Measurements from ENCODE around the gene ANKS3.
A peak's percentile ranks its signal among the peaks of the same experiment; 100 is the strongest.

The ANKS3 gene

DNA sequence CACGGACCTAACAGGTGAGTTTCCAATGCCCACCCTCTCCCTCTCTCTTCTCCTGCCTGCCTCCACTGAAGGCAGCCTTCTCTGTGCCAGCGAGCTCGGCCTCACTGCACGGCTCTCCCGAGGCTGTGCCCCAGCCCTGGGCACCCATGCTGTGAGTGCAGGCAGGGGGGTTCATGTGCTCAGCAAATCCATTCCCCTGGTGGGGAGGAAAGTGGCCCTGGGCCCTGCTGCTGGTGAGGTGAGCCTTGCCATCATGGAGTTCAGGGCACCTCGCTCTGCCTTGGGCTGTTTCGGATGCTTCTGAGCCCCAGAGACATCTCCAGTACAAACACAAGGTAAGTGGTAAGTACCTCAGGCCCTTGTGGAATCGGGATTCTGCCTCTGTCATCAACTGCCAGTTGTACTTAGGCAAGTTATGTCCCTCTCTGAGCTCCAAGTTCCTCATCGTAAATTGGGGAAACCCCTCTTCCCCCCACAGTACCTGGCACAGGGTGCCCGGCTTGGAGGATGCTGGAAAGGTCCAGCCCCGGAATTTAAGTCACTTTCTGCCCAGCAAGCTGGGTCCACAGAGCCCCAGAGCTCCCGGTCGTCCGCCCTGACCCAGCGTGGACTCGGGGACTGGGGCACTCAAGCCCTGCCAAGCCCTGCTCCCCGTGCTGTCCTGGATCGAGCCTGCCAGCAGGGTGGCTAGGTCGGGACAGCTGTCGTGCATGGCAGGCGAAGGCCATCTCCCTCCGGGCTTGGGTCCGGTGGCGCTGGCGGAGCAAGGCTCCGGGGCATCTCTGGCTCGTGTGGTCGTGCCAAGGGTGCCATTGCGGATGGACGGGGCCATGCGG lies 41.4 kb downstream of the ANKS3 start:
- CTCF ChIA-PET: interaction anchor here (0.7 to 2.7 kb wide), 2 partner anchors 10 to 32 kb away, joined by 5 to 9 read pairs; no protein-coding TSS in a partner anchor
- Mint-ChIP-seq H3K27ac (peak overlapping the region; percentile 88), H3K9me3 (no peaks in the 10 kb centered on the region), H3K4me1 (peaks cover 16% of the 10 kb centered on the region), H3K36me3 (peaks cover 9% of the 10 kb centered on the region), H3K4me3 (peak overlapping the region; percentile 81), H3K27me3 (no peaks in the 10 kb centered on the region)
- no peak for DNase-seq

DNA sequence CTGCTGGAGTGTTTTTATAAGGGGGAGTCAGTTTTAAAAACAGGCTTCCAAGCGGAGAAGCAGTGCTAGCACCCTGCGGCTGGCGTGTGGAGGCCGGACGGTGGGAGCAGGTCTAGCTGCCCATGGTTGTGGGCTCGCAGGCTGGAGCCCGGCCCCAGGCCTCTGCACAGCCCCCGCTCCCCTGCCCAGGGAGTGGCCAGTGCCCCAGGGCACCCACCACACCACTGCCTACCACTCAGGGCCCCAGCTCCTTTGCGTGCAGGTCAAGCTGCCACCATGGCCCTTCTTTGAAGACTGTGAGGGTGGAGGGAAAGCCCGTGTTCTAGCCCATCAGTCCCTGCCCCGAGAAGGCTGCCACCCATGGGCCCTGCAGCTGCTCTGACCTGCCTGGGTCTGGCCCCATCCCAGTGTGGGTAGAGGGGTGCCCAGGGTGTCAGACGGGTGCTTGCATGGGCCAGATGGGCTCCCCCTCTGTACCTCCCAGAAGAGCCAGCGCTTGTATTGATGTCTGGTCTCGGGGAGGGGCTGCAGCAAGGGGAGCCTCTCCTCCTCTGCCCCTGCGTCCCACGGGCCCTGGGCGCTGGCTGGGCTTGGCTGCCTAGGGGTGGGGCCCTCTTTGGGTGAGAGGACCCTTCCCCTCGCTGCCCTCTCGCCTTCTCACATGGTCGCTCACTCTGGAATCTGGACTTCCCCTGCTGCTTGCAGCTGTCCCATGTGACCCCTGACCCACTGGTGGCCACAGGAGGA lies 42.2 kb downstream of the ANKS3 start:
- no peak overlapping the region for H3K27ac Mint-ChIP-seq
- peak; percentile 22 for DNase-seq
- CTCF ChIA-PET: interaction anchor here (0.7 to 2.7 kb wide), 3 partner anchors 9 to 41 kb away, joined by 4 to 9 read pairs (median 5); no protein-coding TSS in a partner anchor
- peak overlapping the region; percentile 18 for H3K4me3 Mint-ChIP-seq
- H3K27me3 Mint-ChIP-seq: no peaks in the 10 kb centered on the region
- peaks cover 10% of the 10 kb centered on the region for H3K36me3 Mint-ChIP-seq
- H3K4me1 Mint-ChIP-seq: peaks cover 16% of the 10 kb centered on the region
- no peaks in the 10 kb centered on the region for H3K9me3 Mint-ChIP-seq

DNA sequence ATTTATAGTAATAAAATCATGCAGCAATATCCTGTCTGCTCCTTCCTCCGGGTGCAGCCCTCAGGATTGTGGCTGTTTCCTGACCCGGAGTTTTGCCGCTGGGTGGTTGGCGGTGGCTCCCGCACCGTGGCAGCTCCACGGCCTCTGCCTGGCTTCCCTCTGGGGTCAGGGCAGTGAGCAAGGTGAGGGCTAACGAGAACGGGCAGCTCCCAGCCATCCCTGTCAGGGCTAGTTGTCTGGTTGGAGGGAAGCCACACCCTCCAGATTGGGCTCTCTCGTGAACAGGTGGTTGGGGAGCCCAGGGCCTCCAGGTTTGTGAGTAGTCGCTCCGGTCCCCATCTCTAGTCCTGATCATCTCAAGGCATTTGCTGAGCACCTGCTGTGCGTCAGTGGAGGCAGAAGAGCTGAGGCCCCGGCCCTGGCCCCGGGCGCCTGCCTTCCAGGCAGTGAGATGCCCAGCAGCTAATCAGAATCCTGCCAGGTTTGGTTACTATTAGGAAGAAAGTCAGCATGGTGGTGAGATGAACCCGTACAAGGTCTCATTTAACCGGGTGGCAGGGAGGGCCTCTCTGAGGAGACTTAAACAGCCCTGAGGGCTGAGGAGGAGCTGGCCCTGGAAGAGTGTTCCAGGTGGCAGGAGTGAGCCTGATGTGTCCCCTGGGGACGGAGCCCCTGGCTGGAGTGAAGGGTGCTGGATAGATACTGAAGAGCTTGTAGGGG lies 43.0 kb downstream of the ANKS3 start:
- H3K4me1 Mint-ChIP-seq: peaks cover 16% of the 10 kb centered on the region
- H3K9me3 Mint-ChIP-seq: no peaks in the 10 kb centered on the region
- H3K4me3 Mint-ChIP-seq: peak overlapping the region; percentile 7
- H3K27me3 Mint-ChIP-seq: no peaks in the 10 kb centered on the region
- no peak overlapping the region for H3K27ac Mint-ChIP-seq
- peak; percentile 18 for DNase-seq
- H3K36me3 Mint-ChIP-seq: peaks cover 11% of the 10 kb centered on the region
- CTCF ChIA-PET: interaction anchor here (1.4 to 2.7 kb wide), 2 partner anchors 8 to 41 kb away, joined by 4 to 9 read pairs; no protein-coding TSS in a partner anchor

DNA sequence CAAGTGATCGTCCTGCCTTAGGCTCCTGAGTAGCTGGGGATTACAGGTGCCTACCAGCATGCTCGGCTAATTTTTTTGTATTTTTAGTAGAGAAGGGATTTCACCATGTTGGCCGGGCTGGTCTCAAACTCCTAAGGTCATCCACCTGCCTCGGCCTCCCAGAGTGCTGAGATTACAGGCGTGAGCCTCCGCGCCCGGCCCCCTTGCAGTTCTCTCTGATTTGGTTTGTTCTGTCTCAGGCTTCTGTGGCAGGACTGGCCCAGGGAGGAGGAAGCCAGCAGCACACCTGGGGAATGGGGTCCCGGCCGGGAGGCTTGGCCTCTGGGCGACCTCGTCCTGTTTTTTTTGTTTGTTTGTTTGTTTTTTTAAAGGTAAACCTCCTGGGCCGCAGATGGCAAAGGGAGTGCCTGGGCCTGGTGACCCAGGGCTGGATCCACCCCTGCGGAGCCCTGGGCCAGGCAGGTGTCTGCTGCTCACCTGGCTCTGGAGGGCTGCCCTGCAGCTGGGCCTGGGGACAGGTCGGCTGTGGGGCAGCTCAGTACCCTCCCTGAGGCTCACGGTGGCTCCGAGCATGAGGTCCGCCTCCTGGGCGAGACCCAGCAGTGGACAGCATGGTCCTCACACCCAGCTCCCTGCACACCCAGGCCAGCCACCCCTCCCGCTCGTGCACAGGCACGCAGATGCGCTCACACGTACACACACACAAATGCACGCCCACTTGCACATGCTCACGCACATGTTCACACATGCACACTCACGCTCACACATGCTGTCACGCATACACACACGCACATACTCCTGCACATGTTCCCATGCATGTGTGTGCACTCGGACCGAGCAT lies 44.0 kb downstream of the ANKS3 start:
- CTCF ChIA-PET: interaction anchor here (1.4 kb wide), 1 partner anchor 40 kb away, joined by 4 read pairs; no protein-coding TSS in a partner anchor
- Mint-ChIP-seq H3K36me3 (peaks cover 10% of the 10 kb centered on the region), H3K4me3 (no peak overlapping the region), H3K4me1 (peaks cover 10% of the 10 kb centered on the region), H3K27ac (no peak overlapping the region), H3K27me3 (no peaks in the 10 kb centered on the region), H3K9me3 (no peaks in the 10 kb centered on the region)
- no peak for DNase-seq

DNA sequence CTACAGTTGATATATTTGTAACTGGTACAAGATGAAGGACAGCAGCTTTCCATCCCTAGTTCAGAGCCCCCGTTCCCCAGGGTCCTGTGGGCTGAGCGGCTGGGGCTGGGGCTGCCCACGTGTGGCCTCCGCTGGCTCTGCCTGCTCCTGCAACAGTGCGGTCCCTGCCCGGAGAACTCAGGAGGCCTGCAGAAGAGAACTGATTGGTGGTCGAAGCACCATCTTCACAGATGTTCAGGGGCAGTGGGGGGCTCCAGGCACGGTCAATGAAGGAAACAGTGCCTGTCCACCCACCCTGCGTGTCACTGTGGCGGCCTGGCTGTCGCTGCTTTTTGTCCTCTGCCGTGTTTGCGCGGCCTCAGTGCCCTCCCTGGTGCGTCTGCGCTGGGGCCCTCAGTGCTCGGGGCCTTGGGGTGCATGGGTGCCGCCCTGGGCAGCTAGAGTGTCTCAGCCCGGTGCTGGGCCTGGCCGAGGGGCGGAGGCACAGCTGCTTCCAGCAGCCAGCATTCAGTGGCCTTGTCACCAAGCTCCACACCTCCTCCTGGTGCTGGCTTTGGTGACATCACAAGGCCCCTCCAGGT lies 44.9 kb downstream of the ANKS3 start:
- H3K9me3 Mint-ChIP-seq: no peaks in the 10 kb centered on the region
- CTCF ChIA-PET: no interaction called here
- DNase-seq: no peak

DNA sequence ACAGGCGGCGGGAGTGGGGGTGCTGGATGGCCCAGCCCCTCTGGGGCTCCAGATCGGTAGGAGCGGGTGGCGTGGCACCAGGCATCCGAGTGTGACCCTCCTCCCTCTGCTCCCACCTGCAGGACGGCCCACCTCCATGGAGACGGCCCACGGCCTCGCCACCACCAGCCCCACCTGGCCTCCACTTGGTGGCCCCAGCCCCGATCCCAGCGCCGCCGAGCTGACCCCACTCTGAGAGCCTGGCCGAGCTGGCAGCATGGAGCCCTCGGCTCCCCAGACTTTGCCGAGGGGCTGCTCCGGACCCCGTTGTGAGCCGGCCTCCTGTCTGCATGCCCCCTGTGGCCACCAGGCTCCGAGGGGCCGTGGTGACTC lies 45.4 kb downstream of the ANKS3 start:
- CTCF ChIA-PET: no interaction called here

More for the DNA sequence above, 44.9 kb downstream of the ANKS3 start:
- no peaks in the 10 kb centered on the region for H3K27me3 Mint-ChIP-seq
- no peak overlapping the region for H3K4me3 Mint-ChIP-seq
- no peak overlapping the region for H3K27ac Mint-ChIP-seq
- peaks cover 13% of the 10 kb centered on the region for H3K36me3 Mint-ChIP-seq
- H3K4me1 Mint-ChIP-seq: peaks cover 9% of the 10 kb centered on the region

DNA sequence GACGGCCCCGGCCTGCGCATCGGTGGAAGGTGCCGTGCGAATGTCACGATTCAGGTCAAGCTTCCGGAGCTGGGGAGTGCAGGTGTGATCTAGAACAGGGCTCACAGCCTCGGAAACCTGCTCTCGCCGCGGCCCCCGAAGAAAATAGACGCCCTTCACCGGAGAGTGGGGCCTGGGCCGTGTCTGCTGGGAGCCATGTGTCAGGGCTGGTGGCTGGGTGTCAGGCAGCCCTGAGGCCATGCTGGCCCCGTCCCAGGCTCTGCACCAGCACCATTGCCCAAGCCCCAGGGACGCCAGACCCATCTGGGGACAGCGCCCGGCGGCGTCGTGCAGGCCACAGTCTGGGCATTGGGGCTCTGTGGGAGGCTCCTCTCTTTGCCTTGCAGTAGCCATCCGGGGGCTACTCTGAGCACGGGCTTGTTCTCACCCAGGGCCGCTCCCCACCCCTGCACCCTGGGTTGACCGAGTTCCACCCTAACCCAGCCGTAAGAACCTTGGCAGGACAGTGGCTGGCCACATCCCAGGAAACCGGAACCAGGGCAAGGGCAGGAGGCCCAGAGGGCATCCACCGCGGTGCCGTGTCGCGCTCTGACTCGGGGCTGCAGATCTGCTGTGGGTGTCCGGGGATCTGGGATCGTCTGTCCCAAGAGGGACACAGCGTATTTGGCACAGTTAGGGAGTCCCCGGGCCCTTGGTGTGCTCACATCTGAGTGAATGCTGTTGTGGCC lies 46.0 kb downstream of the ANKS3 start:
- Mint-ChIP-seq H3K9me3 (no peaks in the 10 kb centered on the region), H3K27ac (no peak overlapping the region), H3K27me3 (no peaks in the 10 kb centered on the region), H3K4me1 (peaks cover 7% of the 10 kb centered on the region), H3K36me3 (peaks cover 13% of the 10 kb centered on the region), H3K4me3 (no peak overlapping the region)
- CTCF ChIA-PET: no interaction called here
- no peak for DNase-seq

More for the DNA sequence above, 45.4 kb downstream of the ANKS3 start:
- no peak for DNase-seq
- Mint-ChIP-seq H3K4me3 (no peak overlapping the region), H3K9me3 (no peaks in the 10 kb centered on the region), H3K27ac (no peak overlapping the region), H3K27me3 (no peaks in the 10 kb centered on the region), H3K36me3 (peaks cover 13% of the 10 kb centered on the region), H3K4me1 (peaks cover 9% of the 10 kb centered on the region)

DNA sequence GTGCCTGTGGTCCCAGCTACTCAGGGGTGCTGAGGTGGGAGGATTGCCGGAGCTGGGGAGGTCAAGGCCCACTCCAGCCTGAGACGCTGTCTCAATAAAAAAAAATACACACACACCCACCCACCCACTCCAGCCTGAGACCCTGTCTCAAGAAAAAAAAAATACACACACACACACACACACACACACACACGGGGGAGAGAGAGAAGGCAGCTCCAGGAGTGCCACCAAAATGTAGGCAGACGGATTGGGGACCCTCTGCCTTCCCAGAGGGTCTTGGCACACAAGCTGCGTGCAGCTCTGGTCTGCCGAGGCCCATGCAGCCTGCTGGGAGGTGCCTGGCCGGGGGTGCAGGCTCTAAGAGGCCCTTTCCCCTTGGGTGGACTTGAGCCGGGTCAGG lies 46.7 kb downstream of the ANKS3 start:
- no peak for DNase-seq
- Mint-ChIP-seq H3K4me1 (peaks cover 2% of the 10 kb centered on the region), H3K36me3 (peaks cover 13% of the 10 kb centered on the region), H3K4me3 (no peak overlapping the region), H3K9me3 (no peaks in the 10 kb centered on the region), H3K27ac (no peak overlapping the region), H3K27me3 (no peaks in the 10 kb centered on the region)
- CTCF ChIA-PET: no interaction called here

DNA sequence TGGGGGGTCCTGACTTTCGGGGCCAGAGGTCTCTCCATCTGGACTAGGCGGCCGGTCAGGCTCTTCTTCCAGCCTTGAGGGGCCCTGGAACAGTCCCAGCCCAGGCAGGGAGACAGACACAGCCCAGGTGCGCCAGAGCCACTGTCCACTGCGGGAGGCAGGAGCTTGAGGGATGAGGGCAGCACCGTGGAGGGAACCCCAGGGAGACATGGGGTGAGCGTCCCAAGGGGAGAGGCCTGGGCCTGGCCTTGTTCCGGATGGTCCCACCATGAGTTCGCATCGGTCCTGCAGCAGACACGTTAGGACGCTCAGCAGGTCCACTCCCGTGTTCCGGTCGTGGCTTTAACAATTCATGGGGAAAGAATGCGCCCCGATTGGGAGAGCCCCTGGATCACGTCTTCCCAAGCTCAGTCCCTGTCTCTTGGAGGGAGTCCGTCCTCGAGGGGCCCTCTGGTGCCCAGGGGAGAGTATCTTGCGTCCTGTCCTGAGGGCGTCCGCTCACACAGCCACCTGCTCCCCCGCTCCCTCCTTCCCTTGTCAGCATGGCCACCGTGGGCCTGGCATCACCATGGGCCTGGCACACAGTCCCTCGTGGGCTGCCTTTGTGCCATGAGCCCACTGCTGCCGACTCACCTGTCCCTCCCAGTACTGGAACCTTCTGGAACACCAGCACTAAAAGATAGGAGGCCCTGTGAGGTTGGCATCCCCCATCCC lies 47.4 kb downstream of the ANKS3 start:
- Mint-ChIP-seq H3K27me3 (no peaks in the 10 kb centered on the region), H3K9me3 (no peaks in the 10 kb centered on the region), H3K27ac (no peak overlapping the region), H3K4me3 (no peak overlapping the region), H3K4me1 (peaks cover 1% of the 10 kb centered on the region), H3K36me3 (peaks cover 15% of the 10 kb centered on the region)
- CTCF ChIA-PET: no interaction called here
- no peak for DNase-seq

DNA sequence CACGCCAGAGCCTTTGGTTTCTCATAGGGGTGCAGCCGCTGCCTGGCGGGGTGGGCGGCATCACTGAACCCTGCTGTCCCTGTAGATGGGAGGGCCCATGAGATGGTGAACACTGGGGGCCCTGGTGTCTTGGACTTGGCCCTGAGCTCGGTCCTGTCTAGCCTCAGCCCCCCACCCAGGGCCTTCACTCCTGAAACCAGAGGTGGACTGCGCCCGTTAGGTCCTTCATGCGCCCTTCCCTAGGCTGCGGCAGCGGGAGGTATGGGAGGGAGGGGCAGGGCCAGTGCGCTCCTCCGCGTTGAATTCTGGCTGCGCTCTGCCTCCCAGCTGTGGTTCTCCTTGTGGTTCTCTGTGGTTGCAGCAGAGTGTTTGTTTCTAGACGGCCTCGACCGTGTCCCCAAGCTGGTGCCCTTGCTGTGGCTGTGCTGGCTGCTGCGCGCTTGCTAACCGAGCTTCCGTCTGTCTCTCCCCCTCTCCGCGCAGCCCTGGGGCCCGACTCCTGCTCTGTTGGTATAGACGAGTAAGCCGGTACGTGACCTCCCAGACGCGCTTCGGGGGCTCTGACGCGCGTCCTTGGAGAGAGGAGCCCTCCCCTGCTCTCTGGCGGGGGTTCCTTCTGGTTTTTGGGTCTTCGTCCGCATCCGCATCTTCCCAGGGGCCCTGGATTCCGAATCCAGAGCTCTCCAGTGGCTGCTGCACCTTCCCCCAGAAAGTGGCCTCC lies 48.1 kb downstream of the ANKS3 start:
- Mint-ChIP-seq H3K36me3 (peaks cover 16% of the 10 kb centered on the region), H3K4me1 (peaks cover 3% of the 10 kb centered on the region), H3K4me3 (no peak overlapping the region), H3K27ac (no peak overlapping the region), H3K27me3 (no peaks in the 10 kb centered on the region), H3K9me3 (no peaks in the 10 kb centered on the region)
- no peak for DNase-seq
- CTCF ChIA-PET: no interaction called here

DNA sequence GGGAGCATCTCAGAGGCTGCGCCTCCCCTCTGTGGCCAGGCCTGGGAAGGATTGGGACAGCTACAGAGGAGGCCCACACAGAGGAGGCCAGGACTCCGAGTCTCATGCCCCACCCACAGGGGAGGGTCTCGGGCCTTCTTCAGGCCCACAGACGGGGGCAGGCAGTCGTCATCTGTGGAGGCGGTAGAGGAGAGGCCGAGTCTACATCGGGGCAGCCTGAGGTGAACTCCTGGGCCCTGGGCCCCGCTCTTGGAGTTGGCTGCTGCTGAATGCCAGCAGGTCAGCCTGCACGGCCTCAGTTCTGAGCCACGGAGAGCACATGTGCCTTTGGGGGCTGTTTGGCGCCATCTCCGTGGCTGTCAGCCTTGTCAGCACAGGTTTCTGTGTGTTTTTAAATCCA lies 48.8 kb downstream of the ANKS3 start:
- Mint-ChIP-seq H3K4me3 (no peak overlapping the region), H3K9me3 (no peaks in the 10 kb centered on the region), H3K4me1 (peaks cover 5% of the 10 kb centered on the region), H3K27ac (no peak overlapping the region), H3K27me3 (no peaks in the 10 kb centered on the region), H3K36me3 (peaks cover 19% of the 10 kb centered on the region)
- no peak for DNase-seq
- CTCF ChIA-PET: no interaction called here

DNA sequence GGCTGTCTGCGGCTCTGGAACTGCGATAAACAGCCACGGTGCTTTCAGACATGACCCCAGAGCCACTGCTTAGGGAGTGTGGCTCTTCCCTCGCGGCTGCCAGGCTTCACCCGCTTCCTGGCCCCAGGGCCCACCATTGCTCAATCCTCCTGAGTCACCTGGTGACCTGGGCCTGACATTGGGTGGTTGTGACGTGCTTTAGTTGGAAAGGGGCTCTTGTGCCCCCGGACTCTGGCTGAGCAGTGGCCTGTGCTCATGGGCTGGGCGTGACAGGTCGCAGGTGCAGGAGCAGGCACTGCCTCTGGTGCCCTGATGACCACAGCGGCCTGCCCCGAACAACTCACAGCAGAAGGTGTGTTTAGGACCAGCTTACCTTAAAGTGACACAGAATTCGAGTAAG lies 49.3 kb downstream of the ANKS3 start:
- no peak for DNase-seq
- Mint-ChIP-seq H3K4me1 (peaks cover 5% of the 10 kb centered on the region), H3K9me3 (no peaks in the 10 kb centered on the region), H3K36me3 (peaks cover 18% of the 10 kb centered on the region), H3K27me3 (no peaks in the 10 kb centered on the region), H3K4me3 (no peak overlapping the region), H3K27ac (no peak overlapping the region)
- CTCF ChIA-PET: no interaction called here

Measured in activated naive CD4-positive, alpha-beta T cell treated with anti-CD3 and anti-CD28 coated beads, Interleukin-2, amount 10 ng/mL, durations not matched to agents 7 days and 5 days (primary cell).